IgD-negative memory B cell (primary cell): ENCODE measurements around the gene DOLK. TPM values are rescaled to one million over a fixed set of nuclear protein-coding genes. Genes with fewer than 3 reads are reported as not detected.

Source experiments
- H3K27ac Mint-ChIP-seq, 3 donors: one replicate each; pipeline ENCODE4 v1.8.0; 2020 to 2022; ENCODE audit warnings: mild to moderate bottlenecking in 3 of 3, mixed read lengths in 3 of 3, moderate library complexity in 1 of 3
- H3K27me3 Mint-ChIP-seq: one replicate; pipeline ENCODE4 v1.8.0; 2021; ENCODE audit warnings: mixed read lengths
- H3K36me3 Mint-ChIP-seq: one replicate; pipeline ENCODE4 v1.8.0; 2020; ENCODE audit warnings: mild to moderate bottlenecking, mixed read lengths
- H3K4me1 Mint-ChIP-seq, 3 donors: one replicate each; pipeline ENCODE4 v1.8.0; 2020 to 2022; ENCODE audit warnings: mixed read lengths in 3 of 3, mild to moderate bottlenecking in 1 of 3
- H3K4me3 Mint-ChIP-seq, 4 donors: one replicate each; pipeline ENCODE4 v1.8.0; 2020 to 2022; ENCODE audit warnings: mild to moderate bottlenecking in 4 of 4, mixed read lengths in 4 of 4, moderate library complexity in 3 of 4
- H3K9me3 Mint-ChIP-seq, 3 donors: one replicate each; pipeline ENCODE4 v1.8.0; 2020 to 2021; ENCODE audit warnings: mixed read lengths in 3 of 3, mild to moderate bottlenecking in 1 of 3
- polyA plus RNA-seq: library from polyadenylated mRNA; unstranded; fragments of 300-500 nt; fragmentation: Illumina TruSeq; gene quantifications from one replicate; pipeline ENCODE4 v1.2.3, GENCODE V29; 2021

The DOLK gene
- polyA plus RNA-seq, 1 donor from 2014 or later = 8.5 TPM

DNA sequence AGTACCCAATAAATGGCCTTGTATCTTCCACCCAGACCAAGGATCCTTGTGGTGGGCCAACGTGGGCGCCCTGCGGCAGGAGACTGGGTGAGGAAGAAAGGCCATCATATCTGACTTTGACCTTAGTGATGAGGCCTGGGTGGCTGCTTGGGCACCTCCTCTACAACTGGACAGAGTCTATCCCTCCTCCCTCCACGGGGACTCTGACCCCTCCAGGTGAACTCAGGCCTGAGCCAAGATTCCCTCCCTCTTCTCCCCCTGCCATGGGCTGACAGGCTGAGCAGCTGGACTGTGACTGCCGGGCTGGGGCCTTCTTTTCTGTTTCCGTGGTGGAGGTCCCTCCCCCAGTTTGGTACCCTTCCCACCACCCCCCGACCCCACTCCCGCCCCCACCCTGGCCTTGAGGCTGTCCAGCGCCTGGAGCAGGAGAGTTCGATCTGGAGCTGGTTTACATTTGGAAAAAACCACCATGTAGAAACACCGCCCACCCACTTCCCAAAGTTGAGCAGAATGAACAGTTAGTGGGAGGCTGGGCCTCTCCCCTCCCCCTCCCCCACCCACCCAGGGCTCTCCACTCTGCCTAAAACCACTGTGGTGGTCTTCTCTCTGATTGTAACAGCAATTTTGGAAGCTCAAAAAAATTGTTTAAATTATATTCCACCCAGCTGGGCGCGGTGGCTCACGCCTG is 27.9 kb downstream of the DOLK start:
- H3K36me3 Mint-ChIP-seq = peaks cover 4% of the 10 kb centered on the region
- H3K4me1 Mint-ChIP-seq = peaks cover 0 to 2% (median 0%) of the 10 kb centered on the region in 3 donors
- H3K9me3 Mint-ChIP-seq = no peaks in the 10 kb centered on the region
- no peak overlapping the region for H3K27ac Mint-ChIP-seq
- H3K27me3 Mint-ChIP-seq = no peaks in the 10 kb centered on the region
- H3K4me3 Mint-ChIP-seq = no peak overlapping the region

DNA sequence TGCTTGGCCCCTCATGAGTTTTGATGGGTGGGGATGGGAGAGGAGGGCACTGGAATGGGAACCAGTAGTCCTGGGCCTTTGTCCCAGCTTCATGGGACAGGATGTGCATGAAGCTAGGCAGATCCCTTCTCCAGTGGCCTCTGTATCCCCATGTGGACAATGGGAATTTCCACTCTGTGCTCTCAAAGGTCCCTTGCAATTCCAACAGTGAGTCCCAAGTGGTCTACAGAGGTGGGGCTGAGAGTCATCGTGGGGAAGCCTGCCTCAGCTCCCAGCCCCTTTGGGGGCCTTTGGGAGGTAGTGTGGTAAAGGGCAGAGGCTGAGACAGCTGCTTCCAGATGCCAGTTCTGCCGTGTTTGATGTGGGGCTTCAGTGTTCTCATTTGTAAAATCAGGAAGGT is 28.5 kb downstream of the DOLK start:
- no peak overlapping the region for H3K4me3 Mint-ChIP-seq
- H3K4me1 Mint-ChIP-seq = peaks cover 0 to 2% (median 0%) of the 10 kb centered on the region in 3 donors
- H3K36me3 Mint-ChIP-seq = peaks cover 4% of the 10 kb centered on the region
- H3K9me3 Mint-ChIP-seq = no peaks in the 10 kb centered on the region
- H3K27ac Mint-ChIP-seq = no peak overlapping the region
- no peaks in the 10 kb centered on the region for H3K27me3 Mint-ChIP-seq

DNA sequence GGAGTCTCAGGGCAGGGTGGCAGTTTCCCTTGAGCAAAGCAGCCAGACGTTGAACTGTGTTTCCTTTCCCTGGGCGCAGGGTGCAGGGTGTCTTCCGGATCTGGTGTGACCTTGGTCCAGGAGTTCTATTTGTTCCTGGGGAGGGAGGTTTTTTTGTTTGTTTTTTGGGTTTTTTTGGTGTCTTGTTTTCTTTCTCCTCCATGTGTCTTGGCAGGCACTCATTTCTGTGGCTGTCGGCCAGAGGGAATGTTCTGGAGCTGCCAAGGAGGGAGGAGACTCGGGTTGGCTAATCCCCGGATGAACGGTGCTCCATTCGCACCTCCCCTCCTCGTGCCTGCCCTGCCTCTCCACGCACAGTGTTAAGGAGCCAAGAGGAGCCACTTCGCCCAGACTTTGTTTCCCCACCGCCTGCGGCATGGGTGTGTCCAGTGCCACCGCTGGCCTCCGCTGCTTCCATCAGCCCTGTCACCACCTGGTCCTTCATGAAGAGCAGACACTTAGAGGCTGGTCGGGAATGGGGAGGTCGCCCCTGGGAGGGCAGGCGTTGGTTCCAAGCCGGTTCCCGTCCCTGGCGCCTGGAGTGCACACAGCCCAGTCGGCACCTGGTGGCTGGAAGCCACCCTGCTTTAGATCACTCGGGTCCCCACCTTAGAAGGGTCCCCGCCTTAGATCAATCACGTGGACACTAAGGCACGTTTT is 30.1 kb downstream of the DOLK start:
- Mint-ChIP-seq H3K27ac (no peak overlapping the region), H3K27me3 (no peaks in the 10 kb centered on the region), H3K4me1 (peaks cover 0 to 6% (median 4%) of the 10 kb centered on the region in 3 donors), H3K4me3 (no peak overlapping the region), H3K9me3 (no peaks in the 10 kb centered on the region), H3K36me3 (peaks cover 4% of the 10 kb centered on the region)

DNA sequence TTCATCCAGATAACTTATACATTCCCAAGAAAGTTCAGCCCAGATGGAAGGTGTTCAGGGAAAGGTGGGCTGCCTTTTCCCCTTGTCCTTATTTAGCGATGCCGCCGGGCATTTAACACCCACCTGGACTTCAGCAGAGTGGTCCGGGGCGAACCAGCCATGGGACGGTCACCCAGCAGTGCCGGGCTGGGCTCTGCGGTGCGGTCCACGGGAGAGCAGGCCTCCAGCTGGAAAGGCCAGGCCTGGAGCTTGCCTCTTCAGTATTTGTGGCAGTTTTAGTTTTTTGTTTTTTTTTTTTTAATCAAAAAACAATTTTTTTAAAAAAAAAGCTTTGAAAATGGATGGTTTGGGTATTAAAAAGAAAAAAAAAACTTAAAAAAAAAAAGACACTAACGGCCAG is 30.7 kb downstream of the DOLK start:
- Mint-ChIP-seq H3K4me1 (peaks cover 0 to 6% (median 2%) of the 10 kb centered on the region in 3 donors), H3K36me3 (peaks cover 4% of the 10 kb centered on the region), H3K27ac (no peak overlapping the region), H3K4me3 (no peak overlapping the region), H3K9me3 (no peaks in the 10 kb centered on the region), H3K27me3 (no peaks in the 10 kb centered on the region)

DNA sequence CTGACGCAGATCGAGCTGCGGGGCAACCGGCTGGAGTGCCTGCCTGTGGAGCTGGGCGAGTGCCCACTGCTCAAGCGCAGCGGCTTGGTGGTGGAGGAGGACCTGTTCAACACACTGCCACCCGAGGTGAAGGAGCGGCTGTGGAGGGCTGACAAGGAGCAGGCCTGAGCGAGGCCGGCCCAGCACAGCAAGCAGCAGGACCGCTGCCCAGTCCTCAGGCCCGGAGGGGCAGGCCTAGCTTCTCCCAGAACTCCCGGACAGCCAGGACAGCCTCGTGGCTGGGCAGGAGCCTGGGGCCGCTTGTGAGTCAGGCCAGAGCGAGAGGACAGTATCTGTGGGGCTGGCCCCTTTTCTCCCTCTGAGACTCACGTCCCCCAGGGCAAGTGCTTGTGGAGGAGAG is 31.2 kb downstream of the DOLK start:
- H3K36me3 Mint-ChIP-seq = peaks cover 4% of the 10 kb centered on the region
- no peak overlapping the region for H3K27ac Mint-ChIP-seq
- no peak overlapping the region for H3K4me3 Mint-ChIP-seq
- no peaks in the 10 kb centered on the region for H3K9me3 Mint-ChIP-seq
- no peaks in the 10 kb centered on the region for H3K27me3 Mint-ChIP-seq
- H3K4me1 Mint-ChIP-seq = peaks cover 0 to 6% (median 2%) of the 10 kb centered on the region in 3 donors

DNA sequence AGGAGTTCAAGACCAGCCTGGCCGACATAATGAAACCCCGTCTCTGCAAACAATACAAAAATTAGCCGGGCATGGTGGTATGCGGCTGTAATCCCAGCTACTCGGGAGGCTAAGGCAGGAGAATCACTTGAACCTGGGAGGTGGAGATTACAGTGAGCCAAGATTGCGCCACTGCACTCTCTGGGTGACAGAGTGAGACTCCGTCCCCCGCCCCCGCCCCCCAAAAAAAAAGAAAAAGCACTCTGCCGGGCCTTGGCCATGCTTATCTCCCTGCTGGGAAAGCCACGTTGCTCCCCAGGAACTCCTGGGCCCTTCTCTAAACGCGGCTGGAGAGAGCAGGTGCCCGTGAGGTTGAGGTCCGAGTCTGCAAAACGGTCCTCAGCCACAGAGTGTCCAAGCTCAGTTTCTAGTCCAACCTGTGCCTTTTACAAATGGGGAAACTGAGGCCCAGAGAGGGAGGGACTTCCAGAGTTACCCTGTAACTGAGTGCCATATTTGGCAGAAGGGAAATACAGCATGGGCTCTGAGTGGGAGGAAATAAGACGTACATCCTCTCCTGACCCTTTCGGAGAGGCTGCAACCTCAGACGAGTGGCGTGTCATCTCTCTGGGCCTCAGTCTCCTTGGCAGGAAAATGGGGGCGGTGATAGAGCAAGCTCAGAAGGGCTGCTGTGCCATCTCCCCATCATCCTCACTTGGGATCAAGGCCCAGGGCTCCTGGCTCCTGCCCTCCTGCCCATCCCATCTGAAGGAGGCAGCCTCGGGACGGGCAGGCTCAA is 33.2 kb downstream of the DOLK start:
- peak overlapping the region in 1 of 3 donors; percentile 53 for H3K27ac Mint-ChIP-seq
- no peaks in the 10 kb centered on the region for H3K27me3 Mint-ChIP-seq
- H3K4me1 Mint-ChIP-seq = peaks cover 0 to 7% (median 2%) of the 10 kb centered on the region in 3 donors
- H3K9me3 Mint-ChIP-seq = no peaks in the 10 kb centered on the region
- peaks cover 7% of the 10 kb centered on the region for H3K36me3 Mint-ChIP-seq
- H3K4me3 Mint-ChIP-seq = no peak overlapping the region

DNA sequence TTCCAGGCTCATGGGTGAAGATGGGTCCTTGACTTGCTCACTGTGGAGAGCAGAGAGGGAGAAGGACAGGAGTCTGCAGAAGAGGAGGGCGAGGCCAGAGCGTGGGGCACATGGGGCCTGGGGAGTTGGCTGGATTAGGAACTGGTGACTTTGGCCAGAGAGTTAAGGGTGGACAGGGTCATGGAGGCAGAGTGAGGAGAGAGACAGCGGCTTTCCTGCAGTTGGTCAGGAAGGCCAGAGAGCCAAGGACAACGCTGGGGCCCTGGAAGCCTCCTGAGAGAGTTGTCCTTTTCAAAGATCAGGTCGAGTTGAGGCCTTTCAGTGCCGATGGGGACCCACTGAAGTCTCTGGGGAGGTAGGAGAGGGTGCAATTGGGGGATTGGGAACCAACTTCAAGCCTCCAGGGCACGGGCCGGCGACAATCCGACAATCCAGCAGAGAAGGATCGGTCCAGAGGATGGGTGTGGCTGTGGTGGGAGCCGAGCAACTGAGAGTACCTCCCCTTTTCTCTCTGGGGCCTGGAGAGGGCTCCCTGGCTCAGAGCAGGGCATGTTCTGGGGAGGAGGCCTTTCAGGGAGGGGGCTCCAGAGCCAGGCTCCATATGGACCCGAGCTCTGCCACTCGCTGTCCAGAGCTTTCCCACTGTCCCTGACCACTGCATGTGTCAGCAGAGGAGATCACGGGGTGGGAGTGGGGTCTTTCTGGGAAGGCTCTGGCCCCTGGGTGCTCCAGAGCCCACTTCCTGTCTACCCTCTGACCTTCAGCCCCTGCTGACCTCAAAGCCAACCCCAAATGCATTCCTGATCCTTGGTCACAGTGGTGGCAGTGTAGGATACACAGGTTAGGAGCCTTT is 34.1 kb downstream of the DOLK start:
- H3K27me3 Mint-ChIP-seq = no peaks in the 10 kb centered on the region
- H3K9me3 Mint-ChIP-seq = no peaks in the 10 kb centered on the region
- H3K4me1 Mint-ChIP-seq = peaks cover 0 to 7% (median 2%) of the 10 kb centered on the region in 3 donors
- peaks cover 11% of the 10 kb centered on the region for H3K36me3 Mint-ChIP-seq
- H3K4me3 Mint-ChIP-seq = no peak overlapping the region
- peak overlapping the region in 1 of 3 donors; percentile 88 for H3K27ac Mint-ChIP-seq

DNA sequence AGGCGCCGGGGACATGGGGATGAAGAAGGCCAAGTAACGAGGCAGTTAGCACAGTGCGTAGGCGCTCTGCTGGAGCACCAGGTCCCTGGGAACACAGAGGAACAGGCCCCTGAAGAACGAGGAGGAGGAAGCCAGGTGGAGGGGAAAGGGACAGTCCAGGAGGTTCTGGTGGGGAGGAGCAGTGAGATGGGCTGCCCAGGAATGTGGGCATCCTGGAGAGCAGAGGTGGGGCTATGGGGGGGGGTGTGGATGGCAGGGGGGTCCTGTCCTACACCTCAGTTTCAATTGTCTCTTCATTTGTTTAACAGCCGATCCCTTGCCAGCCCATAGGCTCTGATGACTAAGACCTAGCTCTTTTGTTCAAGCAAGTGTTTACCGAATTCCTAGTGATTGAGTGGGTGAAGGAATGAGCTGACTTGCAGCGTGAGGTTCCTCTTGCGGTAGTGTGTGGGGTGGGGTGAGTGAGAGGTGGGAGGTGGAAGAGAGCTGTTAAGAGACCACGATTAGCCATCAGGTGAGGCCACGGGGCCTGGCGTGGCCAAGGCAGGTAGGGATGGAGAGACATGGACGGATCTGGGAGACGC is 35.0 kb downstream of the DOLK start:
- Mint-ChIP-seq H3K36me3 (peaks cover 10% of the 10 kb centered on the region), H3K9me3 (no peaks in the 10 kb centered on the region), H3K4me3 (no peak overlapping the region), H3K27me3 (no peaks in the 10 kb centered on the region), H3K4me1 (peaks cover 0 to 7% (median 4%) of the 10 kb centered on the region in 3 donors), H3K27ac (peak overlapping the region in 1 of 3 donors; percentile 88)

DNA sequence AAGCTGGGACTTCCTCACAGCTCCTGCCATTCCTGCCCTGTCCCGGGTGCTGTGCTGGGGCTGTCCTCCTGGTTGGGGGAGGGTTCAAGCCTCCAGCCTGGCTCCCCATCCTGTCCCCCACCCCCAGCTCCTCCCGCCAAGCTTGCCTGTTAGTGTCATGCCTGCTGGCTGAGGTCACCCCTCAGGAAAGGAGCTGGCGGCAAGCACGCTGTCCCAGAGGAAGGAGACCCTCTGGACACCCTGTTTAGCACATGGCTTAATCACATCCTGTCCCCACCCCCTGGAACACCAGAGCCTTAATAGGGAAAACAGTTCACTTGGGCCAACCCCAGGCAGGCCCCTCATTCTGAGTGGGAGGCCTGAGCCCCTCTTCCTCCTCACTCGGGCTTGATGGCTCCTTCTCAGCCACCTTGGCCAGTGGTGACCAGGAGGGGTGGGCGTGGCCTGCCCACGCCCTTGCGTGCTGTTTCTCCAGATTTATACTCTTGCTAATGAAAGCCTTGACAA is 35.8 kb downstream of the DOLK start:
- Mint-ChIP-seq H3K36me3 (peaks cover 12% of the 10 kb centered on the region), H3K27me3 (no peaks in the 10 kb centered on the region), H3K9me3 (no peaks in the 10 kb centered on the region), H3K27ac (no peak overlapping the region), H3K4me3 (no peak overlapping the region), H3K4me1 (peaks cover 0 to 7% (median 5%) of the 10 kb centered on the region in 3 donors)

DNA sequence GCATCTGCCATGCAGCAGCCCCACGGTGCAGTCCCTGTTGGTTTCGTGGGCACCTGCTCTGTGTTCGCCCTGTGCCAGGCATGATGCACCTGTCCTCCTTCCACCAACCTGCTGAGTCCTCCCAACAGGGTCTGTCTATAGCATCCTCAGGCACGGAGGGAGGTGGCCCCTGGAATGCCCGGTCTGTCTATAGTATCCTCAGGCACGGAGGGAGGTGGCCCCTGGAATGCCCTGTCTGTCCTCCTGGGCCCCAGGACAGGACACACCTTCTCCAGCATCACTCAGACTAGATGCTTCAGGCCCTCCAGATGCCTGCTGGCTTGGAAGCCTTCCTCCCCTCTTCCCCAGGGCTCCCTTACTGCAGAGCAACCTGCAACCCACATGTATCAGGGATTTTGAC is 36.5 kb downstream of the DOLK start:
- H3K36me3 Mint-ChIP-seq = peaks cover 13% of the 10 kb centered on the region
- no peak overlapping the region for H3K27ac Mint-ChIP-seq
- H3K9me3 Mint-ChIP-seq = no peaks in the 10 kb centered on the region
- peaks cover 0 to 7% (median 6%) of the 10 kb centered on the region in 3 donors for H3K4me1 Mint-ChIP-seq
- H3K27me3 Mint-ChIP-seq = no peaks in the 10 kb centered on the region
- H3K4me3 Mint-ChIP-seq = no peak overlapping the region

DNA sequence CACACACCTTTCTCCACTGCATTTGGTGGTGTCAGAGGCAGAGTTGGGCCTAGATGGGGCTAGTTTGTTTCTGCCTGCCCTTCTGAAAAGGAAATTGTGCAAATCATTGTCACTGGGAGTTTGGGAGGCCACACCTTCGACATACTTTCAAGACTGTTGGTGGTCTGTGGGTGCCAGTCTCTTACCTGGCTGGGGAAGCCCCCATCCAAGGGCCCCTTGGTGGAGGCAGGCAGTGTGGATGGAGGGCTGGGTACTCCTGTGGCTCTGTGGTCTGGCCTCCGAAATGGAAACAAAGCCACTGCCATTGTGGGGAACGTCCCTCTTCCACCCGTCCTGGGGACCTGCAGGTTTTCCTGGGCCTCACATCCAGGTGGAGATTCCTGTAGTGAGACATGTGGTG is 37.5 kb downstream of the DOLK start:
- Mint-ChIP-seq H3K4me3 (no peak overlapping the region), H3K36me3 (peaks cover 13% of the 10 kb centered on the region), H3K4me1 (peaks cover 0 to 10% (median 8%) of the 10 kb centered on the region in 3 donors), H3K27ac (peak overlapping the region in 1 of 3 donors; percentile 58), H3K9me3 (no peaks in the 10 kb centered on the region), H3K27me3 (no peaks in the 10 kb centered on the region)

DNA sequence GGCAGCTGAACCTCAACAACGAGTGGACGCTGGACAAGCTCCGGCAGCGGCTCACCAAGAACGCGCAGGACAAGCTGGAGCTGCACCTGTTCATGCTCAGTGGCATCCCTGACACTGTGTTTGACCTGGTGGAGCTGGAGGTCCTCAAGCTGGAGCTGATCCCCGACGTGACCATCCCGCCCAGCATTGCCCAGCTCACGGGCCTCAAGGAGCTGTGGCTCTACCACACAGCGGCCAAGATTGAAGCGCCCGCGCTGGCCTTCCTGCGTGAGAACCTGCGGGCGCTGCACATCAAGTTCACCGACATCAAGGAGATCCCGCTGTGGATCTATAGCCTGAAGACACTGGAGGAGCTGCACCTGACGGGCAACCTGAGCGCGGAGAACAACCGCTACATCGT is 39.0 kb downstream of the DOLK start:
- peaks cover 0 to 12% (median 10%) of the 10 kb centered on the region in 3 donors for H3K4me1 Mint-ChIP-seq
- H3K36me3 Mint-ChIP-seq = peaks cover 13% of the 10 kb centered on the region
- H3K27ac Mint-ChIP-seq = no peak overlapping the region
- H3K4me3 Mint-ChIP-seq = no peak overlapping the region
- no peaks in the 10 kb centered on the region for H3K27me3 Mint-ChIP-seq
- no peaks in the 10 kb centered on the region for H3K9me3 Mint-ChIP-seq

DNA sequence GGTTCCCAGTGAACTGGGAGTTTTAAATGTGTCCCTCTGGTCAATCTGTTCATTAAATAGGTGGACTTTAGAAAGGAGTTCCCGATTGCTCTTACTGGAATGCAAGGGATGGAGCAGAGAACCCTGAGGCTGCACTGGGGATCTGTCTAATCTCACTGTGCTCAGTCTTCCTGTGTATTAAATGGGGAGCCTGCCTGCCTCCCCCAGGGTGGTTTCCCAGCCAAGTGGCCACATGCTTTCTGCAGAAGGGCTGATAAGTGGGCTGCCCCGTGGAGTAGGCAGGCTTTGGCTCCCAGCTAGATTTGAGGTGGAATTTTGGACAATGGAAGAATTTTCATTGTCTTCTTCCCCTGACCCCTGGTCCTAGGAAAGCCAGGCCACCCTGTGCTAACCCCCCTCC is 40.7 kb downstream of the DOLK start:
- Mint-ChIP-seq H3K27ac (peak overlapping the region in 1 of 3 donors; percentile 58), H3K36me3 (peaks cover 13% of the 10 kb centered on the region), H3K27me3 (no peaks in the 10 kb centered on the region), H3K4me3 (no peak overlapping the region), H3K9me3 (no peaks in the 10 kb centered on the region), H3K4me1 (peaks cover 11 to 16% (median 14%) of the 10 kb centered on the region in 3 donors)

DNA sequence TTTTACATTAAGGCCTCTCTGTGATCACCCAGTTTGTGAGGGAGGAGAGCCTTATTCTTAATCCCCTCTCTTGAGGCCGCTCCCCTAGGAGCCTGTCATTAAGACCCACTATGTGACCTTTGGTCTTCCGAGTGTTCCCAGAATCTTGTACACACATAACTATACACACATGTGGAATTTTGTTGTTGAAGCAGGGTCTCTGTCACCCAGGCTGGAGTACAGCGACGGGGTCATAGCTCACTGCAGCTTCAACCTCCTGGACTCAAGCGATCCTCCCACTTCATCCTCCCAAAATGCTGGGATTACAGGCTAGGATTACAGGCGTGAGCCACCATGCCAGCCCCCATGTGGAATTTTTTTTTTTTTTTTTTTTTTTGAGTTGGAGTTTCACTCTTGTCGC is 41.4 kb downstream of the DOLK start:
- Mint-ChIP-seq H3K36me3 (peaks cover 11% of the 10 kb centered on the region), H3K4me3 (no peak overlapping the region), H3K27ac (peak overlapping the region in 1 of 3 donors; percentile 67), H3K27me3 (no peaks in the 10 kb centered on the region), H3K4me1 (peaks cover 11 to 16% (median 13%) of the 10 kb centered on the region in 3 donors), H3K9me3 (no peaks in the 10 kb centered on the region)
